Measurements from ENCODE around the gene EPB41L2.

DNA sequence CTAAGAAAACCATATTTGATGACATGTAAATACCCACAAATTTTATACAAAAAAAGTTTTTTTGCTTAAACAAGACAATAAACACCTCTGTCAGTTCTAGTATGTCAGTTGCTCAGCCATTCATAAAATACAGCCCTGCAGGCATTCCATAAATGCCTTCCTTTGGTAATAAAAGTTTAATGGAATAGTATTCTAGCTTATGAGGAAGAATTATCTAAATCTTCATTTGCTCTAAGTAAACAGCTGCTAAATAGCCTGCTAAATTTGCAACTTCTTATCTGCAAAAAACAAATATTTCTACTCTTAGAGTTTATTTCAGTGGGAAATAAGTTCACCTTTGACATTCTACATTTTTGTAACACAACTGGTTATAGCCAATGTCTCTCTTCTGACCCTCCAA, 127.1 kb downstream of the EPB41L2 start:
- TF ChIP-seq, protein P1, sequence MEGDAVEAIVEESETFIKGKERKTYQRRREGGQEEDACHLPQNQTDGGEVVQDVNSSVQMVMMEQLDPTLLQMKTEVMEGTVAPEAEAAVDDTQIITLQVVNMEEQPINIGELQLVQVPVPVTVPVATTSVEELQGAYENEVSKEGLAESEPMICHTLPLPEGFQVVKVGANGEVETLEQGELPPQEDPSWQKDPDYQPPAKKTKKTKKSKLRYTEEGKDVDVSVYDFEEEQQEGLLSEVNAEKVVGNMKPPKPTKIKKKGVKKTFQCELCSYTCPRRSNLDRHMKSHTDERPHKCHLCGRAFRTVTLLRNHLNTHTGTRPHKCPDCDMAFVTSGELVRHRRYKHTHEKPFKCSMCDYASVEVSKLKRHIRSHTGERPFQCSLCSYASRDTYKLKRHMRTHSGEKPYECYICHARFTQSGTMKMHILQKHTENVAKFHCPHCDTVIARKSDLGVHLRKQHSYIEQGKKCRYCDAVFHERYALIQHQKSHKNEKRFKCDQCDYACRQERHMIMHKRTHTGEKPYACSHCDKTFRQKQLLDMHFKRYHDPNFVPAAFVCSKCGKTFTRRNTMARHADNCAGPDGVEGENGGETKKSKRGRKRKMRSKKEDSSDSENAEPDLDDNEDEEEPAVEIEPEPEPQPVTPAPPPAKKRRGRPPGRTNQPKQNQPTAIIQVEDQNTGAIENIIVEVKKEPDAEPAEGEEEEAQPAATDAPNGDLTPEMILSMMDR (IDR thresholded peaks at IDR 0.05) = no peak
- no peak for TF ChIP-seq POLR2A (IDR thresholded peaks at IDR 0.05)

All from body of pancreas (tissue), 4 donors.